HepG2 (cell line): ENCODE results near the gene TSPAN9.

ENCODE experiments used
- ELF4 ChIP-seq: sonication (generic); formaldehyde crosslinking; IDR thresholded peaks from 2 replicates; pipeline ENCODE4 v1.5.0; 2020; ENCODE audit warnings: missing genetic modification reagents, mild to moderate bottlenecking, moderate library complexity, borderline replicate concordance
- FOSL1 ChIP-seq: sonication (generic); formaldehyde crosslinking; IDR thresholded peaks from 2 replicates; pipeline ENCODE4 v1.9.0; 2021; ENCODE audit warnings: missing genetic modification reagents, borderline replicate concordance
- MTA3 ChIP-seq: sonication (generic); formaldehyde crosslinking; IDR thresholded peaks from 2 replicates; pipeline ENCODE4 v1.4.0; 2020; ENCODE audit warnings: missing genetic modification reagents

- TF ChIP-seq MTA3 (CRISPR knock-in tag) (no peak), ELF4 (no peak), FOSL1 (no peak)
Observed at GRCh38 chr12:3251691-3252090, 174.5 kb downstream of the TSPAN9 start.
